Skeletal muscle satellite cell (primary cell): ENCODE results near the gene PTPN5.

Source experiments
- H3K27me3 ChIP-seq: 2 replicates; pipeline ENCODE4 v1.7.0; 2013; ENCODE audit warnings: low read length; ENCODE audit not compliant: control insufficient read depth, insufficient read depth
- H3K36me3 ChIP-seq: 2 replicates; pipeline ENCODE4 v1.7.0; 2013; ENCODE audit warnings: mild to moderate bottlenecking, control low read depth, low read length; ENCODE audit not compliant: insufficient read depth
- H3K4me1 ChIP-seq: 2 replicates; pipeline ENCODE4 v1.7.0; 2013; ENCODE audit warnings: low read length; ENCODE audit not compliant: control insufficient read depth, insufficient read depth
- H3K4me2 ChIP-seq: 2 replicates; pipeline ENCODE4 v1.7.0; 2013; ENCODE audit warnings: mild to moderate bottlenecking, low read length
- H3K4me3 ChIP-seq: 2 replicates; pipeline ENCODE4 v1.7.0; 2013; ENCODE audit warnings: low read length
- H3K9ac ChIP-seq: 2 replicates; pipeline ENCODE4 v1.7.0; 2013; ENCODE audit warnings: mild to moderate bottlenecking, low read depth, low read length, moderate library complexity
- H3K9me3 ChIP-seq: replicated peaks from 2 replicates; pipeline ENCODE4 v1.7.0; 2013; ENCODE audit warnings: mild to moderate bottlenecking, control low read depth, low read length

PTPN5 gene

DNA sequence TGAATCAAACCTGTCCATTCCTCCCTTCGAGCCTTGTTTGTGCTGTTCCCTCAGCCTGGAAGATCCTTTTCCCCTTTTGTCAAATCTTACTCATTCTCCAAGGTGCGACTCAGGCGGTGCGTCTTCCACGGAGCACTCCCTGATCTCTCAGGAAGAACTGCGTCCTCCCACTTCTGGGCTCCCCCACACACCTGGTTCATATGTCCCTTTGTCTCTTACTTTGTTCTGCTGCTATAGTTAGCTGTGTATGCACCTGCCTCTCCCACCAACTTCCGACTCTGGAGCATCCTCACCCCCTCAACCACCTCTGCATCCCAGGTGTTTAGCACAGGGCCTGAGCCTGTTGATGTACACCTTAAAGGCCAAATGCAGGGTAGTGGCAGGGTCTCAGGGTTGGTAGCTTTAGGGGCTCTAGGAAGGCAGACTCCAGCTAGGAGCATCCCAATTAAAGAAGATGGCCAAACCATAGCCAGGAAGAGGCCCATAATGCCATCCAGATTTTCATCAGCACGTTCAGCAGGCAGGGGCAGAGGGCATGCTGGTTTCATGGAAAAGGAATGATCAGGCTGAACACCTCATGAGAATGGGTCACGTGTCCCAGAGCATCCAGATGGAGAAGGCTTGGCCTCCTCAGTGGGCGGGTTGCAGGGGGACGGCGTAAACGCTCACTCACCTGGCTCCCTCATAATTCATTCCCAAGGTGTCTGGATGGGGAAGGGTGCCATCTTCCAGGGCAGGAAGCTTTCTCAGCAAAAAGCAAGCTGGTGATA, 20.1 kb downstream of the PTPN5 start:
- no peaks in the 10 kb centered on the region for H3K4me1 ChIP-seq
- H3K9me3 ChIP-seq: no peaks in the 10 kb centered on the region
- H3K36me3 ChIP-seq: no peaks in the 10 kb centered on the region
- no peak overlapping the region for H3K4me3 ChIP-seq
- no peak overlapping the region for H3K4me2 ChIP-seq
- H3K27me3 ChIP-seq: peaks cover 58% of the 10 kb centered on the region
- H3K9ac ChIP-seq: no peak overlapping the region

- Histone ChIP-seq H3K4me1 (no peaks in the 10 kb centered on the region), H3K9me3 (no peaks in the 10 kb centered on the region), H3K27me3 (peaks cover 60% of the 10 kb centered on the region), H3K36me3 (no peaks in the 10 kb centered on the region), H3K4me2 (no peak overlapping the region), H3K4me3 (no peak overlapping the region), H3K9ac (no peak overlapping the region)
Measured at GRCh38 chr11:18770479-18771125, 21.0 kb downstream of the PTPN5 start.

GRCh38 chr11:18769802-18770456, 21.7 kb downstream of the PTPN5 start:
- no peaks in the 10 kb centered on the region for H3K36me3 ChIP-seq
- H3K4me2 ChIP-seq: no peak overlapping the region
- no peak overlapping the region for H3K9ac ChIP-seq
- no peaks in the 10 kb centered on the region for H3K4me1 ChIP-seq
- no peaks in the 10 kb centered on the region for H3K9me3 ChIP-seq
- no peak overlapping the region for H3K4me3 ChIP-seq
- peaks cover 60% of the 10 kb centered on the region for H3K27me3 ChIP-seq

DNA sequence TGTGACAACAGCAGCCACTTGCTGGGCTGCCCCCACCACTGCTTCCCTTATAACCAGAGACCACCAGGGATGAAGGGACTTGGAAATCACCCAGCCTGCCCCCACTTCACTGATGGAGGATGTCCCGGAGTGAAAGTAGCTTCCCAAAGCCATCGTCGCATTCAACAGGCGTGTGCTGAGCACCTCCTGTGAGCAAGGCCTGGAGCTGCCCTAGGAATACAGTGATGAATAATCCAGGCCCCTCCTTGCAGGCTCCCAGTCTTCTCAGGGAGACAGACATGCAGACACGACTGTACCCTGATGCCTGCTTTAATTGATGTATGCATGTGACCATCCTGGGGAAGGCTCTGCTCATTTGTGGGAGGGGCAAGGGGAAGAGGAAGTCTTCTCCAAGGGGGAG, 22.6 kb downstream of the PTPN5 start:
- Histone ChIP-seq H3K4me2 (no peak overlapping the region), H3K9me3 (no peaks in the 10 kb centered on the region), H3K9ac (no peak overlapping the region), H3K4me3 (no peak overlapping the region), H3K27me3 (peaks cover 50% of the 10 kb centered on the region), H3K4me1 (peaks cover 3% of the 10 kb centered on the region), H3K36me3 (no peaks in the 10 kb centered on the region)

DNA sequence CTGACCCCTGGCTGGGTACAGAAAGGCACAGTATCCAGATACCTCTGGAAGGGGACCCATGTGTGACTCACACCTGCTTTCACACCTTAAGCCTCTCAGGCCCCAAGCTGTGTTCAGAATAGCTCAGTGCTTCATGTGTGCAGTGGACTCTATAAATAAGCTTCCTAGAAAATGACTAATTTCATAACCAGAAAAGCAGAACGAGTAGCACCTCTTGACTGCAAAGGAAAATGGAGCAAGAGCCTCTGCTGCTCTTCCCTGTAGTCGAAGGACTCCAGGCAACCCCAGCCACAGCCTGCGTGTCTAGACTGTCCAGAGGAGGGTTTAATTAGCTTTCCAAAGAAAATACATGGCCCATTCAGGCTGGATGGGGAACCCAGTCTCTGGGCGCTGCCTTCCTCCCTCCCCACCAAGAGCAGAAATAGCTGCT, 23.1 kb downstream of the PTPN5 start:
- H3K4me3 ChIP-seq: no peak overlapping the region
- peaks cover 46% of the 10 kb centered on the region for H3K27me3 ChIP-seq
- peaks cover 8% of the 10 kb centered on the region for H3K4me1 ChIP-seq
- no peak overlapping the region for H3K9ac ChIP-seq
- H3K36me3 ChIP-seq: no peaks in the 10 kb centered on the region
- no peaks in the 10 kb centered on the region for H3K9me3 ChIP-seq
- no peak overlapping the region for H3K4me2 ChIP-seq

DNA sequence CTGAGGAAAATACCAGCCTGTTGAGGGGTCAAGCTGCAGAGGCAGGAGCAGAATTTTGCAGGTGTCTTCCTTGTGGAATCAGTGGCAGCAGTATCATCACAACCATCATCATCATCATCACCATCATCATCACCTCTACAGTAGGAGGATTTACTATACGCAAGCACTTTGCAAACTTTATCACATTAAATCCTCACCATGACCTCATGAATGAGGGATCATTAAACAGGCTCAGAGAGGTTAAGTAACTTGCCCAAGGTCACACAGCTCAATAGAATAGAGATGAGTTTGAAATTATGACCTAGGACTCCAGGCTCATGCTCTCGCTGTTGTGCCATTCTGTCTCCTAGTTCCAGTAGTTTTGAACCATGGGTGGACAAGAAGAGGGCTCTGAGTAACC, 25.6 kb downstream of the PTPN5 start:
- Histone ChIP-seq H3K4me2 (no peak overlapping the region), H3K9ac (no peak overlapping the region), H3K36me3 (no peaks in the 10 kb centered on the region), H3K9me3 (no peaks in the 10 kb centered on the region), H3K27me3 (peaks cover 41% of the 10 kb centered on the region), H3K4me3 (no peak overlapping the region), H3K4me1 (peaks cover 10% of the 10 kb centered on the region)

DNA sequence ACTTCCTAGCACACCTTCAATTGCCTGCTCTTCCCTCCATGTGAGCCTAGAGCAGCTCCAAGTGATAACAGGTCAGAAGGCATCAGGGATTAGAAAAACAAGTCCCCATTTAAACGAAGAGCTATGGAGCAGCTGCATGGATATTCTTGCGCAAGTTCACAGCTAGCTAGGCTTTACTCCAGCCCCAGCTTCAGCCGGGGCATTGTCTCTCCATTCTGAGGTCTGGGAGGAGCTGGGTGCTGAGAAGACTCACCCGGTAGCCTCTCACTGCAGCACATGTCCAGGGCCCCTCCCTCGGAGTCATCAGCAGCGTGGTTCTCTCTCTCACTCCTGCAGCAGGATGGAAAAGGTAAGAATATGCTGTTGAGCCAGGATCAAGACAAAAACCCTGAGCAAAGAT, 26.0 kb downstream of the PTPN5 start:
- no peak overlapping the region for H3K9ac ChIP-seq
- H3K36me3 ChIP-seq: no peaks in the 10 kb centered on the region
- peaks cover 42% of the 10 kb centered on the region for H3K27me3 ChIP-seq
- H3K4me3 ChIP-seq: no peak overlapping the region
- peaks cover 10% of the 10 kb centered on the region for H3K4me1 ChIP-seq
- no peaks in the 10 kb centered on the region for H3K9me3 ChIP-seq
- no peak overlapping the region for H3K4me2 ChIP-seq

DNA sequence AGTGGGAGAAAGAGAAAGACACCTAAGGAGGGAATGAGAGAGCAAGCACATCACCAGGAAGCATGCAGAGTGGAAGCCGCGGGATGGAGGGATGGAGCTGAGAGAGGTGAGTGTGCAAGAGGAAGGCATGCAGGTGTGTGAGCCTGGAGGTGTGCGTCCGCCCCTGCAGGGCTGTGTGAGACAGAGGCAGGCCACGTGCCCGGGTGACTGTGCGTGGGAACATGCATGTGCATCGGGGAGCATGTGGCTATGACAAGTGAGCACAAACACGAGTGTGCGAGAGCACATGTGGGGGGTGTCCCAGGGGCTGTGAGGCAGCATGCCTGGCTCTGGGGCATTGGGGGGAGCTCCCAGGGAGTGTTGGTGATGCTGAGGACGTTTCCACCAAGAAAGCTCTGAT, 29.9 kb downstream of the PTPN5 start:
- Histone ChIP-seq H3K4me1 (peaks cover 10% of the 10 kb centered on the region), H3K9me3 (no peaks in the 10 kb centered on the region), H3K9ac (no peak overlapping the region), H3K4me3 (no peak overlapping the region), H3K36me3 (no peaks in the 10 kb centered on the region), H3K4me2 (no peak overlapping the region), H3K27me3 (peaks cover 44% of the 10 kb centered on the region)

DNA sequence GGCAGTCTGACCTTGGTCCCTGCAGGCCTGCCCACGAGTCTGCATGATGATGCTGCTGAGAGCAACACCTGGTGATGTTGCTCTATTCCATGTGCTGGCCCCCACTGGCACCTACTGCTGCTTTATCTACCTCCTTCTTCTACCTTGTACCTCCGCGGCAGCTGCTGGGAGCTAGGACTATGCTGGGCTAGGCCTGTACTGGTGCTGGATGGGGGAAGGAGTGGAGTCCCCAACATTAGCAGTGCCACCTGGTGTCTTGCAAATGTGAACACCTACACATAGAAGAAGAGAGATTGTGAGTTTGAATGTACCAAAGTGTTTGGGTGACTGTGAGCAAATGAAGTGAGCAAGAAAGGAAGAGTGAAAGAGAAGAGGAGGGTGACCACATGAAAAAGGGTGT, 30.5 kb downstream of the PTPN5 start:
- Histone ChIP-seq H3K27me3 (peaks cover 38% of the 10 kb centered on the region), H3K9me3 (no peaks in the 10 kb centered on the region), H3K36me3 (no peaks in the 10 kb centered on the region), H3K4me2 (no peak overlapping the region), H3K9ac (no peak overlapping the region), H3K4me1 (peaks cover 10% of the 10 kb centered on the region), H3K4me3 (no peak overlapping the region)

DNA sequence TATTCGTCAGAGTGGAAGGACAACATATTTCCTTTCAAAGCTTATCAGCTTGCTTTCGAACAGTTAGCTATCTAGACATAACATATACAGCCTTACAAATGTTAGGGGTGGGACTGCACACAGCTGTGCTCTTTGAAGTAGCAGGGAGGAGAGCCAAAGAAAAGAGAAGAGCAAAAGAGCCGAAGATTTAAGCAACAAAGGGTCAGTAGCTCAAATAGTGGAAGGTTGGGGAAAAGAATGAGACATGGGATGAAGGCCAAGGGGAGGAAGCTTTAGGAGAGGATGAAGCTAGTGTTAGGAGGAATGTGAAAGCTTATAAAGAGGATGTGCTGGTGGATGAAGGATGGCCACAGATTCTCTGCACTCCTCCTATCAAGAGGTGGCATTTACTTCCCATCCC, 33.8 kb downstream of the PTPN5 start:
- no peaks in the 10 kb centered on the region for H3K9me3 ChIP-seq
- H3K9ac ChIP-seq: no peak overlapping the region
- H3K4me2 ChIP-seq: no peak overlapping the region
- no peaks in the 10 kb centered on the region for H3K36me3 ChIP-seq
- H3K27me3 ChIP-seq: peaks cover 42% of the 10 kb centered on the region
- no peak overlapping the region for H3K4me3 ChIP-seq
- no peaks in the 10 kb centered on the region for H3K4me1 ChIP-seq

- Histone ChIP-seq H3K4me2 (no peak overlapping the region), H3K27me3 (peaks cover 42% of the 10 kb centered on the region)
Measured at GRCh38 chr11:18756889-18757288, 34.7 kb downstream of the PTPN5 start.

More at GRCh38 chr11:18756889-18757288, 34.7 kb downstream of the PTPN5 start:
- Histone ChIP-seq H3K4me1 (no peaks in the 10 kb centered on the region), H3K9ac (no peak overlapping the region), H3K36me3 (no peaks in the 10 kb centered on the region), H3K4me3 (no peak overlapping the region), H3K9me3 (no peaks in the 10 kb centered on the region)
